ENCODE results near the gene APLP2.
A peak's percentile ranks its signal among the peaks of the same experiment; 100 is the strongest.
"Not testable (repeated sequence)": the region's sequence is repeated elsewhere in the genome, so short reads cannot be mapped to it uniquely, and the experiment has no call there.

APLP2 gene

GRCh38 chr11:130069659-130070108 lies at the start of gene APLP2:
TSS of gene APLP2 (plus strand) at chr11:130069894. CDS start at chr11:130069978, 84 bp downstream.
- in situ Hi-C loops (cut with MboI; ENCODE audit: low sequenced_read_pairs, unreplicated experiment): no loop called here
- DNase-seq (ENCODE audit: low spot score): peak; percentile 98
- no peak for TF ChIP-seq CTCF (IDR thresholded peaks at IDR 0.05; ENCODE audit: borderline replicate concordance, control extremely low read depth, extremely low read depth, insufficient read depth, missing control alignments)

DNA sequence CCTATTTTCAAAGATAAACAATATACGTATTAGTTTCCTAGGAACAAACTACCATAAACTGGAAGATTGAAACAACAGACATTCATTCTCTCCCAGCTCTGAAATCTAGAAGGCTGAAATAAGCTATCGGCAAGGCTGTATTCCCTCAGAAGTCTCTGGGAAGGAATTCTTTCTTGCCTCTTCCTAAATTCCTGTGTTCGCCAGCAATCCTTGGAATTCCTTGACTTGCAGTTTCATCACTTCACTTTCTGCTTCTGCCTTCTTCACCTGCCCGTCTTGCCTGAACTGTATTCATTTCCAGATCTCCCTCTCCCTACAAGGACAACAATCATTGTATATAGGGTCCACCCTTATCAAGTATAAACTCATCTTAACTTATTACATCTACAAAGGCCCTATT lies 49.4 kb upstream of the APLP2 start:
- TF ChIP-seq CTCF (IDR thresholded peaks at IDR 0.05; ENCODE audit: borderline replicate concordance, control extremely low read depth, extremely low read depth, insufficient read depth, missing control alignments): no peak
- in situ Hi-C loops (cut with MboI; ENCODE audit: low sequenced_read_pairs, unreplicated experiment): no loop called here
- no peak for DNase-seq (ENCODE audit: low spot score)

- in situ Hi-C loops (cut with MboI; ENCODE audit: low sequenced_read_pairs, unreplicated experiment): not testable (repeated sequence)
Observed at GRCh38 chr11:130021606-130022005, 48.1 kb upstream of the APLP2 start.

GRCh38 chr11:130022799-130023198 lies 46.9 kb upstream of the APLP2 start:
- no peak for TF ChIP-seq CTCF (IDR thresholded peaks at IDR 0.05; ENCODE audit: borderline replicate concordance, control extremely low read depth, extremely low read depth, insufficient read depth, missing control alignments)
- in situ Hi-C loops (cut with MboI; ENCODE audit: low sequenced_read_pairs, unreplicated experiment): no loop called here
- no peak for DNase-seq (ENCODE audit: low spot score)

More at GRCh38 chr11:130021606-130022005, 48.1 kb upstream of the APLP2 start:
- DNase-seq (ENCODE audit: low spot score): not testable (repeated sequence)

DNA sequence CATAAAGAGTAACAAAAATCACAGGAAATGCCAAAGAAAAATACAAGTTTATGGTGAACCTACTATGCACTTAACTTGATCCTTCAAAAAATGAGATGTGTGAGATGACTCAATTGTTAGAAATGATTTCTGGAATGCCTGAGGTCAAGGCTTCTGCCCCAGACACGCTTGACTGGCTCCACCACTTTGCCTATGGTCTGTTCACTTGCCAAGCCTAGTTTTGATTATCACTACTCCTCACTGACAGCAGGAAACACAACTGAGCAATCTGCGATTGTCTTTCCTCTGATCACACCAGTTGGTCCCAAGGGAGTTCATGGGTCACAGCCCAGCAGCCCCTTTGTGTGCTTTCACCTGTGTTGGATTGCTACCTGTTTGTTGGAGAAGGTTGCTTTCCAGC lies 46.5 kb upstream of the APLP2 start:
- peak; percentile 50 for DNase-seq (ENCODE audit: low spot score)
- no peak for TF ChIP-seq CTCF (IDR thresholded peaks at IDR 0.05; ENCODE audit: borderline replicate concordance, control extremely low read depth, extremely low read depth, insufficient read depth, missing control alignments)
- in situ Hi-C loops (cut with MboI; ENCODE audit: low sequenced_read_pairs, unreplicated experiment): no loop called here

GRCh38 chr11:130024361-130024760 lies 45.3 kb upstream of the APLP2 start:
- DNase-seq (ENCODE audit: low spot score): no peak
- in situ Hi-C loops (cut with MboI; ENCODE audit: low sequenced_read_pairs, unreplicated experiment): no loop called here
- TF ChIP-seq CTCF (IDR thresholded peaks at IDR 0.05; ENCODE audit: borderline replicate concordance, control extremely low read depth, extremely low read depth, insufficient read depth, missing control alignments): no peak

- no peak for TF ChIP-seq CTCF (IDR thresholded peaks at IDR 0.05; ENCODE audit: borderline replicate concordance, control extremely low read depth, extremely low read depth, insufficient read depth, missing control alignments)
- no peak for DNase-seq (ENCODE audit: low spot score)
- in situ Hi-C loops (cut with MboI; ENCODE audit: low sequenced_read_pairs, unreplicated experiment): no loop called here
Observed at GRCh38 chr11:130025371-130025770, 44.3 kb upstream of the APLP2 start.

Data from GM13976 (cell line).